HG02759 (cell line): ENCODE results near the gene IFT122.

ENCODE experiments used
- ATAC-seq: cut with Tn5 transposase; IDR thresholded peaks from one replicate; pipeline ENCODE4 v1.9.1; 2021; ENCODE audit warnings: mild to moderate bottlenecking, moderate library complexity; ENCODE audit not compliant: unreplicated experiment

The IFT122 gene

DNA sequence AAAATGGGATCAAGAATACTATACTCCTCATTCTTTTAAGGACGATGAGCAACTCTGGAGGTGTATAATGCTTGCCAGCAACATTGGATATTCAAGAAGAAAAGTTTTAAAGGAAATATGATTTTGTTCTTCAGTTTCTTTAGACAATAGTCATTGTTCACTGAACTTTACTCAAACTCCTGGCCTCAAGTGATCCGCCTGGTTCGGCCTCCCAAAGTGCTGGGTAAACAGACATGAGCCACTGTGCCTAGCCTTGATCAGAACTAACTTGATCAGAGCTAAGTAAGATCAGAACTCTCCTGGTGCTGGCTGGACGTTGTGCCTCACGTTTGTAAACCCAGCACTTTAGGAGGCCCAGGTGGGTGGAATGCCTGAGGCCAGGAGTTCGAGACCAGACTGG lies 24.2 kb upstream of the IFT122 start:
- no peak for ATAC-seq

DNA sequence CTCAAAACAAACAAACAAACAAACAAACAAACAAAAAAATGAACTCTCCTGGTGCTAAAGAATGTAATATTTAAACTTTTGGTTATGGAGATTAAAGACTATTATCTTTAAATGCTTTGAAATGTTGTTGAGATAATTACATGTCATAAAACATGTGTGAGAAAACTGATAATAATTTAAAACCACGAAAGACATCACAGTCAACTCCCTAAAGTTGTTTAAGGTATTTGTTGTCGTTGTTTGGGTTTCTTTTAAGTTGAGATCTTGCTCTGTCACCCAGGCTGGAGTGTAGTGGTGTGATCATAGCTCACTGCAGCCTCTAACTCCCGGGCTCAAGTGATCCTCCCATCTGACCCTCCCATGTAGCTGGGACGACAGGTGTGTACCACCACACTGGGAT lies 23.6 kb upstream of the IFT122 start:
- no peak for ATAC-seq

- no peak for ATAC-seq
Observed at GRCh38 chr3:129417326-129417725, 22.7 kb upstream of the IFT122 start.

GRCh38 chr3:129418041-129418973 lies 21.7 kb upstream of the IFT122 start:
- ATAC-seq, result no peak

- ATAC-seq, result no peak
Observed at GRCh38 chr3:129419476-129419875, 20.5 kb upstream of the IFT122 start.

GRCh38 chr3:129421236-129421883 lies 18.7 kb upstream of the IFT122 start:
- no peak for ATAC-seq

DNA sequence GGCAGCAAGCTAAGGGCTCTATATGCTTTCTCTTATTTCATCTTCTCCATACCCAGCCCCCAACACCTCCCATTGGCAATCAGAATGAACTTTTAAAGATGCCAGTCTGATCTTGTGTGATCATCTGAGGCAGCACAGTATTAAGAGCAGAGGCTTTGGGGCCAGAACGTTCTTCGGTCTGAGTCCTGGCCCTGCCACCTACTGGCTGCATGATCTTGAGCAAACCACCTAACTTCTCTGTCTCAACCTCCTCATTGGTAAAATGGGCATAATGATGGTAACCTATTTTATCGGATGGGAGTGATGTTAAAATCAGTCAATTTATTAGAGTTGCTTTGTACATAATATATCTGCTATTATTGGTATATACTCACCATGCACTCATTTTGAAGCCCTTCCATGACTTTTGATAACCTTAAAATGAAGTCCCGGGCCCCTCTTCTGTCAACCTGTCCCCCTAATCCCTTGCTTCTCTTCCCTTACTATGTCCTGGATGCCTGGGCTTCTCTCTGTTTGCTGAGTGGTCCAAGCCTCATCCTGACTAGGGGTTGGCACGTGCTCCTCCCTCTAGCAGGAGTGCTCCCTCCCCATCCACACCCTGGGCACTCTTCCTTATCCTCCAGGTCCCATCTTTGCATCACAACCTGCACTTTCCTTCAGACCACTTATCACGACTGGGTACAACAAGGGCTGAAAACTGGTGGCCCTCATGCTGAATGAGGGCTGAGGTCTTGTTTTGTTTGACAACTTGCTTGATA lies 17.9 kb upstream of the IFT122 start:
- ATAC-seq, result no peak

- ATAC-seq, result no peak
Observed at GRCh38 chr3:129422897-129423296, 17.1 kb upstream of the IFT122 start.

DNA sequence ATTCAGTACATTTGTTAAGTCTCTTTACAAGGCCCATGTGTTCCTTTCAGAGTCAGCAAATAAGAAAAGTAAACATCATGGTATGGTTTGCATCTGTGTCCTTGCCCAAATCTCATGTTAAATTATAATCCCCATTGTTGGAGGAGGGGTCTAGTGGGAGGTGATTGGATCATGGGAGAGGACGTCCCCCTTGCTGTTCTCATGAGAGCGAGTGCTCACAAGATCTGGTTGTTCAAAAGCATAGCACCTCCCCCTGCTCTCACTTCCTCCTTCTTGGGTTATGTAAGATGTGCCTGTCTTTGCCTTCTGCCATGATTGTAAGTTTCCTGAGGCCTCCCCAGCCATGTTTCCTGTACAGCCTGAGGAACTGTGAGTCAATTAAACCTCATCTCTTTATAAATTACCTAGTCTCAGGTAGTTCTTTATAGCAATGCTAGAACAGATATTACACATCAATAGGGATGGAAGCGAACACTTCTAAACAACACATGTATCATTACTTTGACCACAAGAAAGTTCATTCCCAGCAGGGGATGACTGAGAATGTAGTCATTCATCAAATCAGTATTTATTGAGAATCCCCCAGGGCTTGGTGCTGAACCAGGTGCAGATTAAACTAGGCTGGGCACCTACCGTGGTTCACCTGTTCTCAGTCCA lies 15.7 kb upstream of the IFT122 start:
- ATAC-seq, result peak; percentile 57

DNA sequence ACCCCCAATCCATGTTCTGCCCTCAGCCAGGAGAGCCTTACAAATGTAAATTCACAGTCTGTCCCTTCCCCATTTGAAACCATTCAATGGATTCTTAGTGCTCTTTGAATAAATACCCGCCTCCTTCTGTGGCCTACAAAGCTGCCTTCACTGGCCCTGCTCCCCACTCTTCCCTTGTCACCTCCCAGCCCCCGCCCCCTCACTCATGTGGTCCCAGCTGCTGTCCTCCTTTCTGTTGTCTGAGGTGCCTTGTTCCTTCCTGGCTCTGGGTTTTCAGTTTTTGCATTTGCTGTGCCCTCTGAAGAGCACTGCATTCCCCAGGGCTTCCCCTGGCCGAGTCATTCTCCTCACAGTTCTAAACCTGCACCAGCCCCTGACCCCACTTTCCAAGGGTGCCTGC lies 14.8 kb upstream of the IFT122 start:
- no peak for ATAC-seq

DNA sequence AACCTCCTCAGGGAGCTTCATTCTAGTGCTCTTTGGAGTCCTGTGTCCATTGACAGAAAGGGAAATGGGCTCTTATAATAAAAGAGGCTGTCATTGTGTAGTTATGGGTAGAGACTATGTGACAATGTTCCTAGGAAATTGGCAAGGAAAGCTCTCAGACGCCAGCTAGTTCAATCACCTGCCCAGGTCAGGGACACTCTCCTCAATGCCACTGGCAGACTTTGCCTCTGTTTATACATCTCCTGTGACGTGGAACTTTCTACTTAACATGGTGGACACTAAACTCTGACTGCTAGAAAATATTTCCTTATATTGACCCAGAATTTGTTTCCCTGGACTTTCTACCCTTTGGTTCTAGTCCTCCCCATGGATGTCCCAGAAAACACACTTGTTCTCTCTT lies 14.4 kb upstream of the IFT122 start:
- no peak for ATAC-seq

- ATAC-seq, result no peak
Observed at GRCh38 chr3:129428007-129428375, 12.0 kb upstream of the IFT122 start.

GRCh38 chr3:129428376-129429079 lies 11.5 kb upstream of the IFT122 start, which contains the start of gene EFCAB12:
Gene EFCAB12 (minus strand): TSS chr3:129428636. CDS start chr3:129428488, 148 bp downstream.
- ATAC-seq, result peak; percentile 90

- no peak for ATAC-seq
Observed at GRCh38 chr3:129429080-129429451, 11.0 kb upstream of the IFT122 start.

- no peak for ATAC-seq
Observed at GRCh38 chr3:129429602-129430001, 10.4 kb upstream of the IFT122 start.

DNA sequence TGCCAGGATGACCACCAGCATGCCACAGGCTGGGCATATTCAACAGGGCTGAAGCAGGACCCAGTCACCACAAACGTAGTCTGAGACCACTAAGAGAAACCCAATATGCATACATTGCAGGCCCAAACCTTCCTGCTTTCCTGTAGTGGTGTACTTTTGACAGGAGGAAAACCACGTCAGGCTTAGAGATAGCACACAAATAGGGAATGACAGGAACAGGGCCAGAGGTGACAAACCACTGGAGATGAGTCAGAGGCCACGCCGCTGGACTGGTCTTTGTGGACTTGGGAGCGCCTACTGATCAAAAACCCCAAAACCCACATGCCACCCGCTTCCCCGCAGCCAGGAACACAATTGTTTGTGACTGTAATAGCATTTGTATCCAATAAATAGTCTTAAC lies 8.0 kb upstream of the IFT122 start:
- no peak for ATAC-seq

GRCh38 chr3:129432671-129433070 lies 7.4 kb upstream of the IFT122 start:
- no peak for ATAC-seq

GRCh38 chr3:129433565-129433964 lies 6.5 kb upstream of the IFT122 start:
- ATAC-seq, result no peak

GRCh38 chr3:129434140-129434539 lies 5.9 kb upstream of the IFT122 start:
- no peak for ATAC-seq

- no peak for ATAC-seq
Observed at GRCh38 chr3:129435367-129435766, 4.7 kb upstream of the IFT122 start.
